ENCODE data around the gene TBC1D22A.

DNA sequence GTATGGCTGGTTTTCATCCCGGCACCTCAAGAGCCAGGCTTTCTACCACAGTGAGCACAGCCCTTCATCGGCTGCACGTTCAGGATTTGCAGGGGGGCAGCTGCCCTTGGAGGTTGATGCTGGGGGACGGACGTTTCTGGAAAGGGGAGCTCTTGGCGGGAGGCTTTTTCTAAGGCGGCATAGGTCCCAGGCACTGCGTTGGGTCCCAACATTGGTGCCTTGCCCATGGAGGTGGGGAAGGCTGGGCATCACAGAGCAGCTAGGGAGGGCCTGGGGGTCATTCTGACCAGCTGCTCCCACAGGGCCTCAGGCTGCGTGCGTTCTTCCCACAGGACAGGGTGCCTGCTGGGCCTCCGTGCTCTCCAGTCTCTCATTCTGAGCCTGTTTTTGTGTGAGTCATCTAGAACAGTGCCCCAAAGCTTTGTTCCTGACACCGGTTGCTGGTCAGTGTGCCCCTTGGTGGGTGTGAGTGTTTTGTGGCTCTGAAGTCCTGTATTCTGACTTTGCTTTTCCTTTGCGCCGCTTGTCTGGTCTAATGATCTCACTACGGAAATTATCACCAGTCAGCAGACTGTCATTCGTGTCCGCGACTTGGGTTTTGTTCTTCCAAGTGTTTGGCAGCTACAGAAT is 275.9 kb downstream of the TBC1D22A start:
- TF ChIP-seq, protein P1, sequence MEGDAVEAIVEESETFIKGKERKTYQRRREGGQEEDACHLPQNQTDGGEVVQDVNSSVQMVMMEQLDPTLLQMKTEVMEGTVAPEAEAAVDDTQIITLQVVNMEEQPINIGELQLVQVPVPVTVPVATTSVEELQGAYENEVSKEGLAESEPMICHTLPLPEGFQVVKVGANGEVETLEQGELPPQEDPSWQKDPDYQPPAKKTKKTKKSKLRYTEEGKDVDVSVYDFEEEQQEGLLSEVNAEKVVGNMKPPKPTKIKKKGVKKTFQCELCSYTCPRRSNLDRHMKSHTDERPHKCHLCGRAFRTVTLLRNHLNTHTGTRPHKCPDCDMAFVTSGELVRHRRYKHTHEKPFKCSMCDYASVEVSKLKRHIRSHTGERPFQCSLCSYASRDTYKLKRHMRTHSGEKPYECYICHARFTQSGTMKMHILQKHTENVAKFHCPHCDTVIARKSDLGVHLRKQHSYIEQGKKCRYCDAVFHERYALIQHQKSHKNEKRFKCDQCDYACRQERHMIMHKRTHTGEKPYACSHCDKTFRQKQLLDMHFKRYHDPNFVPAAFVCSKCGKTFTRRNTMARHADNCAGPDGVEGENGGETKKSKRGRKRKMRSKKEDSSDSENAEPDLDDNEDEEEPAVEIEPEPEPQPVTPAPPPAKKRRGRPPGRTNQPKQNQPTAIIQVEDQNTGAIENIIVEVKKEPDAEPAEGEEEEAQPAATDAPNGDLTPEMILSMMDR (IDR thresholded peaks at IDR 0.05; ENCODE audit: poor library complexity, severe bottlenecking) = no peak
- TF ChIP-seq TAF1 (IDR thresholded peaks at IDR 0.05; ENCODE audit: low read depth) = no peak
- no peak for TF ChIP-seq SMC3 (conservative IDR thresholded peaks at IDR 0.05; ENCODE audit: poor library complexity)
- TF ChIP-seq EP300 (conservative IDR thresholded peaks at IDR 0.05; ENCODE audit: poor library complexity, severe bottlenecking) = no peak
- no peak for TF ChIP-seq EZH2 (IDR thresholded peaks at IDR 0.05; ENCODE audit: borderline replicate concordance, insufficient read depth, low read length, poor library complexity, severe bottlenecking)
